HG02938 (cell line): ENCODE measurements around the gene CYP1A2.

Experiments used
- ATAC-seq: cut with Tn5 transposase; IDR thresholded peaks from one replicate; pipeline ENCODE4 v1.9.1; 2021; ENCODE audit warnings: mild to moderate bottlenecking, moderate library complexity; ENCODE audit not compliant: unreplicated experiment

CYP1A2 gene

DNA sequence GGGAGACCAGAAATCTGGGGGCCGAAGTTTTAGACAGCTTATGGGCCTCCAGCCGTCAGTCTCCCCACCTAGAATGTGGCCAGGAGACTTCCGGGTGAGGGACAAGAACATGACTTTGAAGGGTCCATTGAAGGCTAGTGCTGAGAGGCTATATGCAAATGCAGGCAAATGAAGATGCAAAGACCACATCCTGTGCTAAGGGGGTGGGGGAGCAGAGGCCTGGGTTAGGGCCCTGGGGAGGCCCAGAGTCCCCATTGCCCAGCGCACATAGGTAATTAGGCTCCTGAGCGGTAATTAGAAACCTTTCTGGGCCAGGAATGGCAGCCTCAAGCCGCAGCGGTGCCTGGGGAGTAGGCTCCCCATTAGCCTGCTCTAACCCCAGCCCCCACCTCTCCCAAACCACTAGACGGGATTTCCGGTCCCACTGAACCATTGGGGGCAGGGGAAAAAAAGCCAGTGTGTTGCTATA is 40.1 kb downstream of the CYP1A2 start:
- peak; percentile 28 for ATAC-seq

GRCh38 chr15:74789171-74789631 is 40.6 kb downstream of the CYP1A2 start:
- no peak for ATAC-seq

GRCh38 chr15:74789741-74790079 is 41.1 kb downstream of the CYP1A2 start:
- no peak for ATAC-seq

- no peak for ATAC-seq
These were observed 41.7 kb downstream of the CYP1A2 start for GRCh38 chr15:74790080-74790916.

DNA sequence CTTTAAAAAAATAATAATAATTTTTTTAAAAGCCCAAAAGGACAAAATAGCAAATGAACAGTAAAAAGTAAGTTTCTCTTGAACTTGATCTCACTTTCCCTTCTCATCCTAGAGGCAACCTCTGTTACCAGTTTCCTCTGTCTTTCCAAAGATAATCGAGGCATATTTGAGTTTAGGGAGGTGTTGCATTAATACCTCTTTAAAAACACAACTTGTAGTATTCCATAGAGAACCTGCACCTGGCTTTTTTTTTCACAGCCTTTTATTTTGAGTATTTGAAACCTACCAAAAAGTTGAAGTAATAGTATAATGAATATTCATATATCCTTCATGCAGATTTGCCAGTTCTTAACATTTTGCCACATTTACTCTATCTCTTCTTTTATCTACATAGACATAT is 42.4 kb downstream of the CYP1A2 start:
- no peak for ATAC-seq

DNA sequence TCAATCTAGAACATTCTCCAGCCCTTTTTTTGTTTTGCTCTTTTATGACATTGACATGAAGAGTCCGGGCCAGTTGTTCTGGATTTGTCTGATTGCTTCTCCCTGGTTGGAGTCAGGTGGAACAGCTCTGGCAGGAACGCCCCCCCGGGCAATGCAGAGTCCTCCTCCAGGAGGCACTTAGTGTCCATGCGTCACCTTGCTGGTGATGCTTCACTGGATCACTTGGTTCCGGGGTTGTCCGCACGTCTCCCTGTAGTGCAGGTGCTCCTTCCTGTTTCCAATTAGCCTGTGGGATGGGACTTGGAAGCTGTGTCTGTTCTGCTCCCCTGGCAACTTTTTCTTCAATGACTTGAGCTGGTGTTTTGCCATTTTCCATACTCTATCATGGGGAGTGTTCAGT is 43.0 kb downstream of the CYP1A2 start:
- ATAC-seq = no peak

GRCh38 chr15:74792227-74793016 is 43.8 kb downstream of the CYP1A2 start:
- no peak for ATAC-seq

- ATAC-seq = no peak
These were observed 44.7 kb downstream of the CYP1A2 start for GRCh38 chr15:74793135-74794028.

DNA sequence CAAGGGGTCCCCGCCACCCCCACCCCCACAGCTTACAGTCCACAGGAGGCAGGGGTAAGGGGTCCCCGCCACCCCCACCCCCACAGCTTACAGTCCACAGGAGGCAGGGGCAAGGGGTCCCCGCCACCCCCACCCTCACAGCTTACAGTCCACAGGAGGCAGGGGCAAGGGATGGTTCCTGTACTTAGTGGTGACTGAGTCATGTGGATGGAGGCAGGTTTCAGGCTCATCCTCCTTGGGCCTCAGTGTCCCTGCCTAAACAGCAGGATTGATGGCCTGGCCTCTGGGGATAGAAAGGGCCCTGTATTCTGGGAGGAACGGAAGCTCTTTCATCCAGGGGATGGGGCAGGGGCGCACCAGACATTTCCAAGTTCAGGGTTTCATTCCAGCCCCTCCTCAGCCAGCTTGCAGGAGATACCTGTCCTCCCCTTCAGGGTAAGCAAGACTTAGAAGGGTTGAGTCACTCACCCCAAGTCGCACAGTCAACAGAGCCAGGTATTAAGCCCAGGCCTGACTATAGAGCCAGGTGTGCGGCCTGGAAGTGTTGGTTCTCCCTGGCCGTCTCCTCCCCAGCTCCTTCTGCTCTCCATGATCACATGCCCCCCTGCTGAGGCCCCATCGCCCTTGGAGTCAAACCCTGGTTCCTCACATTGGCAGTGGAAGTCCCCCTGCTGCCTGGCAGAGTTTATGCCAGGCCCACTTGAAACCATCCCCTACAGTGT is 45.8 kb downstream of the CYP1A2 start:
- no peak for ATAC-seq

DNA sequence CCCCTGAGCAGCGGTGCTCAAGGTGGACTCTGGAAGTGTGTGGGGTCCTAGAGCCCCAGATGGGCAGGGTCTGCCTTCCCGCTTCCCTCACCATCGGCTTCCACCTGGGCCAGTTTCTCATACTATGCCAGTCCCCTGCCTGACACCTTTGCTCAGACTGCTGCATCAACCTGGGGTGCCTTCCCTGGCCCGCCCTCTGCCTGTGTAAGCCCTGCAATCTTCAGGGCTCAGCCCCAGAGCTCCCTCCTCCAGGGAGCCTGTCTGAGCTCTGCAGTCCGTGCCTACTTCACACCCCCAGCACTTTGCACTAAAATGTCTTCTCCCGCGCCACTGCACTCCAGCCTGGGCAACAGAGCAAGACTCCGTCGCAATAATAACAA is 46.3 kb downstream of the CYP1A2 start:
- no peak for ATAC-seq

DNA sequence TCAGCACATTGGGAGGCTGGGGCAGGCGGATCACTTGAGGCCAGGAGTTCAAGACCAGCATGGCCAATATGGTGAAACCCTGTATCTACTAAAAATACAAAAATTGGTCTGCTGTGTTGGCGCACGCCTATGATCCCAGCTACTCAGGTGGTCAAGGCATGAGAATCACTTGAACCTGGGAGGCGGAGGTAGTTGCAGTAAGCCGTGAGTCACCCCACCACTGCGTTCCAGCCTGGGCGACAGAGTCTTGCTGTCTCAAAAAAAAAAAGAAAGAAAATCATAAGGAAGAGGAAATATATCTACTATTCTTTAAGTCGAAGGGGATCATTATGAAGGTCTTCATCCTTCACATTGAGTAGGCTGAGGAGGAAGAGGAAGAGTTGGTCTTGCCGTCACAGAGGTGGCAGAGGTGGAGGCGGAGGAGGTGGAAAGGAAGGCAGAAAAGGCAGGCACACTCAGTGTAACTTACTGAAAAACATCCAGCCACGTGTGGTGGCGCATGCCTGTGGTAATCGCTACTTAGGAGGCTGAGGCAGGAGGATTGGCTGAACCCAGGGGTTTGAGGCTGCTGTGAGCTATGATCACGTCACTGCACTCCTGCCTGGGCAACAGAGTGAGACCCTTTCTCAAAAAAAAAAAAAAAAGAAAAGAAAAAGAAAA is 47.5 kb downstream of the CYP1A2 start:
- ATAC-seq = no peak

- ATAC-seq = no peak
These were observed 50.0 kb downstream of the CYP1A2 start for GRCh38 chr15:74798388-74799254.

- ATAC-seq = peak; percentile 11
These were observed 50.7 kb downstream of the CYP1A2 start for GRCh38 chr15:74799255-74799855.

GRCh38 chr15:74799856-74800558 is 51.4 kb downstream of the CYP1A2 start:
- peak; percentile 50 for ATAC-seq

GRCh38 chr15:74800559-74801094 is 52.0 kb downstream of the CYP1A2 start:
- no peak for ATAC-seq

- no peak for ATAC-seq
These were observed 52.8 kb downstream of the CYP1A2 start for GRCh38 chr15:74801311-74801997.

DNA sequence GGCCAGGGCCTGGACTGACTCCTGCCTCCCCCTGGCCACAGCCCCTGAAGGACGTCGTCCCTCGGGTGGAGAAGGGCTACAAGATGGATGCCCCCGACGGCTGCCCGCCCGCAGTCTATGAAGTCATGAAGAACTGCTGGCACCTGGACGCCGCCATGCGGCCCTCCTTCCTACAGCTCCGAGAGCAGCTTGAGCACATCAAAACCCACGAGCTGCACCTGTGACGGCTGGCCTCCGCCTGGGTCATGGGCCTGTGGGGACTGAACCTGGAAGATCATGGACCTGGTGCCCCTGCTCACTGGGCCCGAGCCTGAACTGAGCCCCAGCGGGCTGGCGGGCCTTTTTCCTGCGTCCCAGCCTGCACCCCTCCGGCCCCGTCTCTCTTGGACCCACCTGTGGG is 53.6 kb downstream of the CYP1A2 start:
- no peak for ATAC-seq
